ENCODE measurements around the gene NSL1.
"Not testable (repeated sequence)": the region's sequence is repeated elsewhere in the genome, so short reads cannot be mapped to it uniquely, and the experiment has no call there.

Gene NSL1

DNA sequence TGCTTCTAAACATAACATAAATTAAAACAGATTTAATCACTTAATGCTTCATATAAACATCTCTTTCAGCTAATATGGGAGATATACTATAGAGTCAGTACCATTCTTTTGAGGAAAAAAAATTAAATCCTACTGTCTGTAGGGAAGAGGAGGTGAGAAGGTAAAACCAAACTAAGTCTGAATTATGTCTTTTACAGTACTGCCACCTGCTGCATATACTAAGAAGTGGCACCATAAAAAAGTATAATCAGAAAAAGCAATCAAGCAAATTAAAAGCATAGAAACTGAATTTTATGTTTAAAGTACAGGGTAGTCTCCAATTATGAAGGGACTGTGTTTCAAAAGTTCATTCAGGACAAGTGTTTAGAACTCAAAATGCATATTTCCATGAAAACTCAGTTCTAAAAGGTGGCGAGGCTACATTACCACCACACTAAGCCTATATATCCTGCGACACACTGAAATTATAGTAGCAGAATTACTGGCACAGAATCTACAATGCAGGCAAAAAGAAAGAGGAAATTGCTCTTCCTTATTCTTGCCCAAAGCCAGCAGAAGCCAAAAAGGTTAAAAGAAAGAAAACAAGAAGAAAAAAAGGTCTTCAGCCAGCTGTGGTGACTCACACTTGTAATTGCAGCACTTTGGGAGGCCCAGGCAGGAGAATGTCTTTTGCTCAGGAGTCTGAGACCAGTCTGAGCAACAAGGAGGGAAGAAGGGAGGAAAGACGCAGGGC, 9.0 kb downstream of the NSL1 start:
- DNase-seq = peak; percentile 7

- no peak for DNase-seq
These were observed 10.4 kb downstream of the NSL1 start for GRCh38 chr1:212781225-212781624.

DNA sequence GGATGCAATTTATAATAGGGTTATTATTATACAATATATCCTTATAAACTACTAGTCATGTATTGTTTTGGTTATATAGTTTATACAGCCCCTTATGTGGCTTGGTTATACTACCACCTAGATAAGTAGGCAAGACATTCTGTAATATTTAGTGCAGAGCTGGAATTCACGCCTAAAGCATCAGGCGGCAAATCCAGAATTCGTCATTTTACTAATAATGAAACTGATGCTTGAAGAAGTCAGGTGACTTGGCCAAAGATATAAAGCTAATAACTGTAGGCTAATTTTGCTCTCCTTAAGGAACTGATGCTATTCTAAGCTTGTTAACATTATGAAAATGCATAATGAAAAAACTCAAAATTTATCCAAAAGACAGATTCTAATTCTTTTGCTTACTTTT, 10.8 kb downstream of the NSL1 start:
- no peak for DNase-seq

DNA sequence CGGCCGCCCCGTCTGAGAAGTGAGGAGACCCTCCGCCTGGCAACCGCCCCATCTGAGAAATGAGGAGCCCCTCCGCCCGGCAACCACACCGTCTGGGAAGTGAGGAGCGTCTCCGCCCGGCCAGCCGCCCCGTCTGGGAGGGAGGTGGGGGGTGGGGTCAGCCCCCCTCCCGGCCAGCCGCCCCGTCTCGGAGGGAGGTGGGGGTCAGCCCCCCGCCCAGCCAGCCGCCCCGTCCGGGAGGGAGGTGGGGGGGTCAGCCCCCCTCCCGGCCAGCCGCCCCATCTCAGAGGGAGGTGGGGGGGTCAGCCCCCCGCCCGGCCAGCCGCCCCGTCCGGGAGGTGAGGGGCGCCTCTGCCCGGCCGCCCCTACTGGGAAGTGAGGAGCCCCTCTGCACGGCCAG, 12.5 kb downstream of the NSL1 start:
- DNase-seq = not testable (repeated sequence)

DNA sequence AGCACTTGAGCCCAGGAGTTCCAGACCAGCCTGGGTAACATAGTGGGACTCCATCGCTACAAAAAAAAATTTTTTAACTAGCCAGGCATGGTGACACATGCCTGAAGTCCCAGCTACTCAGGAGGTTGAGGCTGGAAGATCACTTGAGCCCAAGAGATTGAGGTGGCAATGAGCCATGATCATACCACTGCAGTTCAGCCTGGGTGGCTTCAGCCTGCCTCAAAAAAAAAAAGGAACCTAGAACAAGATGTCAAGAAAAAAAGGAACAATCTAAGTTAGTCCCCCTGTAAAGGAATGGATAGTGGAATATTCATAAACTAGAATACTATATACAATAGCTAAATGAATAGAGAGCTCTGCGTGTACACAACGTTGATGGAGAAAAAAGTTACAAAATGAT, 14.4 kb downstream of the NSL1 start:
- DNase-seq = no peak

DNA sequence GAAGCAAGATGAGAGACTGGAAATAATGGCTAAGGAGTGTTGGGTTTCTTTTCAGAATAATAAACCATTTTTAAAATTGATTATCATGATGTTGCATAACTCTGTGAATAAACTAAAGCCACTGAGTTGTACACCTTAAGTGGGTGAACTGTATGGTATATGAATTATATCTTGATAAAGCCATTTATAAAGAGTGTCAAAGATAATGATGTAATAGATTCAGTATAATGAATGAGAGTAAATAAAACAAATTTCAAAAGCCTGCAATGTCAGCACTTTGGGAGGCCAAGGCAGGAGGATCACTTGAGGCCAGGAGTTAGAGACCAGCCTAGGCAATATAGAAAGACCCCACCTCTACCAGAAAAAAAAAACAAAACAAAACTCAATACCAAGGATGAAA, 16.3 kb downstream of the NSL1 start:
- no peak for DNase-seq

DNA sequence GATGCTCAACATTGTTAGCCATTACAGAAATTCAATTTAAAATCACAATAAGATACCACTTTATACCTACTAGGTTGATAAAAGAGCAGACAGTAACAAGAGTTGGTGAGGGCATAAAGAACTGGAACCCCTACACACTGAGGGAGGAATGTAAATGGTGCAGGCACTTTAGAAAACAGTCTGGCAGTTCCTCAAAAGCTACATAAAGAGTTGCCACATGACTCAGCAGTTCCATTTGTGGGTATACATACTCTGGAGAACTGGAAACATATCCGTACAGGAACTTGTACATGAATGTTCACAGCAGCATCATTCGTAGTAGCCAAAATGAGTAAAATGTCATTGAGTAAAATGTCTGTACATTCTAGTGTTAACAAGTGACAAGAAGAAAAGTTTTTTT, 17.0 kb downstream of the NSL1 start:
- DNase-seq = no peak

GRCh38 chr1:212773011-212773410, 18.6 kb downstream of the NSL1 start:
- DNase-seq = no peak

GRCh38 chr1:212771341-212771740, 20.2 kb downstream of the NSL1 start:
- DNase-seq = no peak

GRCh38 chr1:212769459-212770167, 22.0 kb downstream of the NSL1 start:
- DNase-seq = no peak

DNA sequence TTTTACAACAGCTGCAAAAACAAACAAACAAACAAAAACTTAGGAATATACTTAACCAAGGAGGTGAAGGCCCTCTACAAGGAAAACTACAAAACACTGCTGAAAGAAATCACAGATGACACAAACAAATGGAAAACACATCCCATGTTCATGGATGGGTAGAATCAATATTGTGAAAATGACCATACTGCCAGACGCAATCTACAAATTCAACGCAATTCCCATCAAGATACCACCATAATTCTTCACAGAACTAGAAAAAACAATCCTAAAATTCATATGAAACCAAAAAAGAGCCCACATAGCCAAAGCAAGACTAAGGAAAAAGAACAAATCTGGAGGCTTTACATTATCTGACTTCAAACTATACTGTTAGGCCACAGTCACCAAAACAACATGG, 24.8 kb downstream of the NSL1 start:
- DNase-seq = not testable (repeated sequence)

GRCh38 chr1:212764718-212765281, 26.8 kb downstream of the NSL1 start:
- not testable (repeated sequence) for DNase-seq

- DNase-seq = no peak
These were observed 28.7 kb downstream of the NSL1 start for GRCh38 chr1:212762839-212763238.

DNA sequence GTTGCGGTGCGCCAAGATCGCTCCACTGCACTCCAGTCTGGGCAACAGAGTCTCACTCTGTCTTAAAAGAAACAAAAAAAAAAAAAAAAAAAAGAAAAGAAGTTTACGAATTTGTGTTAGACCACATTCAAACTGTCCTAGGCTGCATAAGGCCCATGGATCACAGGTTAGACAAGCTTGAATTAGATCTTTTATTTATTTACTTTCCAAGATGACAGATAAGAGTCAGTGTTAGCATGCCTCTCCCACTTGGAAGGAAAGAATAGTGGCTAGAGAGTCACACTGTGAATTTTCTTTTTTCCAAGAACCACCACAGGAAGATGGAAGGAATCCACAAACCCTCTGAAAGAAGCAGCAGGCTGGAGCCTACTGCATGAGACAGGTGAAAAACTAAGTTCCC, 29.3 kb downstream of the NSL1 start:
- DNase-seq = no peak

GRCh38 chr1:212760126-212760823, 31.3 kb downstream of the NSL1 start:
- DNase-seq = peak; percentile 13

- no peak for DNase-seq
These were observed 31.9 kb downstream of the NSL1 start for GRCh38 chr1:212759683-212760082.

- DNase-seq = no peak
These were observed 36.9 kb downstream of the NSL1 start for GRCh38 chr1:212754680-212755079.

DNA sequence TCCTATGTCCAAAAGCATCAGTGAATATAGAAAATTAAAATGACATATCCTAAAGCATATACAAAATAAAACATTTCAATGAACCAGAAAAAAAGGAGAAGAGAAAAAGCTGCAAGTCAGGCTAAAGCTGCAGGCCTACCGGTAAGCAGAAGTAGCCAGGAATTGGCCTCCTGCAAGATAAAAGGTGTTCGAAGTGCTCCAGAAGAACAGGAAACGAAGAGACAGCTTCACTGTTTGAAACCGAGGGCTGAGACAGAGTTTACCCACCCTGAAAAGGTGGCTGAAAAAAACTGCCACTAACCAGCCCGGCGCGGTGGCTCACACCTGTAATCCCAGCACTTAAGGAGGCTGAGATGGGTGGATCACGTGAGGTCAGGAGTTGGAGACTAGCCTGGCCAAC, 37.4 kb downstream of the NSL1 start:
- DNase-seq = no peak

DNA sequence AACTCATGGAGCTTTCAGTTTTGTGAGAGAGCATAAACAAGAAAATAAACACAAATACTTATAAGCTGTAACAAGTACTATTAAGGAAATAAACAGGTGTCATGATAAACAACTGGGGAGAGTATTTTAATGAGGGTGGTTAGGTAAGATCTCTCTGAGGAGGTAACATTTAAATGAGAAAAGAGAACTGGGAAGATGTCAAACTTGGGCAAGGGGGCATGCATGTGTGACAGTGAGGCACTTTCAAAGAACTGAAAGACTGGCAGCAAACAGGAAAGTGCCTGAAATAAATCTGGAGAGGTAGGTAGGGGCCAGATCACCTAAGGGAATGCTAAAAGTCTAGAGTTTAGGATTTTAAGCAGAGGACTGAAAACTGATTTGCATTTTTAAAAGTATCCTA, 37.8 kb downstream of the NSL1 start:
- DNase-seq = no peak

- DNase-seq = no peak
These were observed 38.6 kb downstream of the NSL1 start for GRCh38 chr1:212752934-212753497.

DNA sequence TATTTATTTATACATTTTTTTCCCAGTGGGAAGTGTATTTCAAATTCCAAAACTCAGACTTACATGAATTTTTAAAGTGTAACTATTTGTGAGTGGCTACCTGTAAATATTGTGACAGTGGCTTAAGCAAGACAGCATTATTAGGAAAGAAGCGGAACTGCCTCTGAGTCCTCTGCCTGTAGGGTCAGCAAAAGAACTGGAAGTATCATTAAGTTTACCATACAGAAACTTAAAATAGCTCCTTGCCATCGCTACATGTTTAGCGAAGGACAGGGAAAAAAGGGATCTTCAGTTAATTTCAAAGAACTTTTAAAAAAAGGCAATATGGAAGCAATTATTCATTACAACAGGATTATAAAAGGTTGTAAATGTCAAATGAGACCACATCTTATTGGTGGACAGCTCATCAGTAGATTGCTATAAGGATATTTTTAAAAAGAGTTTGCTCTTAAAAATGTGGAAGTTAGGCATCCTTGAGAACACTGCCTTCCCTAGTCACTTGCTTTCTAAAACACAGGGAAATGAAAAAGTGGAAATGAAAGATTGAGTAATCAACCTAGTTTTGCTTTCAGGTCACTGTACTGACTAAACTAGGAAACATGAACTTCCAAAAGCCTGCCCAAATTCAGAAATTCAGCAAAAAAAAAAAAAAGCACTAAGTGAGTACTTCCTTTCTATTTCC, 39.2 kb downstream of the NSL1 start:
- no peak for DNase-seq

- no peak for DNase-seq
These were observed 41.6 kb downstream of the NSL1 start for GRCh38 chr1:212749821-212750535.

All from CD4-positive, alpha-beta T cell treated with Interferon gamma for 1 hour (primary cell).